LNCAP (cell line): ENCODE measurements around the gene NBAS.

Source experiments
- CTCF ChIP-seq: fragments of 450-650 bp; IDR thresholded peaks from 2 replicates; pipeline ENCODE4 v1.5.1; 2017; ENCODE audit warnings: mild to moderate bottlenecking

Gene NBAS

GRCh38 chr2:15595342-15595905, 34.3 kb upstream of the NBAS start:
- no peak for TF ChIP-seq CTCF

- no peak for TF ChIP-seq CTCF
These were observed 33.4 kb upstream of the NBAS start for GRCh38 chr2:15594291-15595256.

GRCh38 chr2:15593327-15593705, 32.2 kb upstream of the NBAS start:
- TF ChIP-seq CTCF, result no peak

- no peak for TF ChIP-seq CTCF
These were observed 30.7 kb upstream of the NBAS start, which contains the start of gene DDX1 for GRCh38 chr2:15591692-15592463. TSS of gene DDX1 (plus strand) at chr2:15591868. CDS start at chr2:15591934, 66 bp downstream.

- TF ChIP-seq CTCF, result no peak
These were observed 30.2 kb upstream of the NBAS start for GRCh38 chr2:15591373-15591691.

- peak; percentile 59 for TF ChIP-seq CTCF
These were observed 27.3 kb upstream of the NBAS start for GRCh38 chr2:15588329-15588919.

- no peak for TF ChIP-seq CTCF
These were observed 23.8 kb upstream of the NBAS start for GRCh38 chr2:15584767-15585469.
